ENCODE results near the gene B3GAT3.
A peak's percentile ranks its signal among the peaks of the same experiment; 100 is the strongest.
"Not testable (repeated sequence)": the region's sequence is repeated elsewhere in the genome, so short reads cannot be mapped to it uniquely, and the experiment has no call there.

The B3GAT3 gene

DNA sequence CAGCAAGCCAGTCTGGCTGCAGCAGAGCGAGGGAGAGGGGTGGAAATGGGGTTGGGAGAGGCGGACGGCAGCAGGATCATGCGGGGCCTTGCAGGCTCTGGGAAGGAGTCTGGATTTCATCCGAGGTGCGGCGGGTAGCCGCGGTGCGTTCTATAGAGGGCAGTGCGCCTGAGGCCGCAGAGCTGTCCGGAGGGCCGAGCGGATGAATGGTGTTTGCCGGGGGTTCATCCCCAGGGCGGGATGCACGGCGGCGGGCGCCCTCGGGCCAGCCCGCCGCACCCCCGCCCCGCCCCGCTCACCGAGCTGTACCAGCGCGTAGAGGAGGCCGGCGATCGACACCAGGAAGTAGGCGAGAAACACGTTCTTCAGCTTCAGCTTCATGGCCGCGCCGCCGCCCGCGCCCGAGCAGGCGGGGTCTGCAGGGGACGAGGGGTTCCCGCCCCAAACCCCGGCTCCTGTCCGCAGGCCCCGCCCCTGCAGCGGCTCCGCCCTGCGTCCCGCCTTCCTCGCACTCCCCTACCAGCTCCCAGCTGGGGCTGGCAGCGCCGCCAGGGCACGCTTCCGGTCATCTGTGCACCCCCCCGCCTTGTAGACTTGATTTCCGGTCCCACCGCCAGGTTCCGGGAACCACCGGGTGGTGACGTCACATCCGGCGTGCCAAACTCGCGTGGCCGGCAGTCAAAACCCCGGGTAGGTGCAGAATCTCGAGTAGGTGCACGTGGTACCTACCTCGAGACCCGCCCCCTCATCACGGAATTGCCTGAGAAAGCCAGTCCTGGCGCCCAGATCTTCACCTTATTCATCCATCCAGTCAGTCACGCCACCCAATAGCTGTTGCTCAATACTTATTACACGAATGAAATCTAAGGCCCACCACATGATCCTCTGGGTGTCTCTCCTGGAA, at the start of gene B3GAT3:
TSS of gene B3GAT3 (minus strand) at position 420 of the 904 bp plus-strand sequence. CDS start at position 381, 39 bp downstream.
- peak; percentile 80 for DNase-seq

DNA sequence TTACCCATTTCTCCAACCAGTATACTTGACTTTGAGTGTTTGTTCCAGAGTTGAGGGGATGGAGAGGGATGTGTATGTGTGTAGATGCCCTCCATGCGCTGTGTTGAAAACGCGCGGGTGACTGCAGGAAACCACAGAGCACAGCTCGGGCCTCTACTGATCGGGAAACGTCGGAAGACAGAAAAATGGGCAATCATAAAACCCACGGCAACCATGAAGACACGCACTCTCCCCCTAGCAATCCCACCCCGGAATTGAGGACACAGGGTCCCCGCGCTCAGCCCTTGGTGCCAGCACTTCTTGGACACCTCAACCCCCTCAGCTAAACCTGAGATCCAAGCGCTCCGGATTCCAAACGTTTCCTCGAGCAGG, 49.4 kb upstream of the B3GAT3 start:
- DNase-seq, result no peak

DNA sequence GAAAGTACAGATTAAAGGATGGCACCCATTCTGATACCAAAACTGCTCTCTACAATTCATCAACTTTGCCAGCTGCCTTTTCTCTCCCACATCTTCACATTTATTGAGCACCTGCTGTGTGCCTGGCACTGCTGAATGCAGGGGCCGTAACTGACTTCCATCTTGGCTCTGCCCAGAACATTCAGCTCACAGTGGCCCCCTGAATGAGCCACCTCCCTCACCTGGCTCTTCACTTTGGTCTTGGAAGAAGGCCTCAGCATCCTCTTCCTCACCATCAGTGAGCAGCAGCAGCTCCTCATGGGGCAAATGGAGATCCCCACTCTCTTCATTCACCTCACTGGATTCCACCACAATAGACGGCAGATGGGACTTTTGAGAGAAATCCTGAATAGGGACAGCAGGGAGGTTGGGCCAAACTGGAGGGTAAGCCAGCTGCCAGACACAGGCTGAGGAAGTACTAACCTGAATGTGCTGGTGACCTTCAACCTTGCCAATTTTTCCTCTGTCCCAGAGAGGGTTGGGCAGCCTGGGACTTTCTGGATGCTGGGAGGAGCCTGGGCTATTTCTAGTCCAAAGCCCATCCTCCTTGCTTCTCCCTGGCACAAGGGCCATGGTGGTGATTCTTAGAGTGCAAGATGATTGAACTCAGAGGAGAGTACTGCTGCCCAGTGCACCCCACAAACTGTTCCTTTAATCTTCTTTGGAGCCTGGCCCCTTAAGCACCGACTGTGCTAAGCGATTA, 47.8 kb upstream of the B3GAT3 start:
- DNase-seq, result peak; percentile 15

DNA sequence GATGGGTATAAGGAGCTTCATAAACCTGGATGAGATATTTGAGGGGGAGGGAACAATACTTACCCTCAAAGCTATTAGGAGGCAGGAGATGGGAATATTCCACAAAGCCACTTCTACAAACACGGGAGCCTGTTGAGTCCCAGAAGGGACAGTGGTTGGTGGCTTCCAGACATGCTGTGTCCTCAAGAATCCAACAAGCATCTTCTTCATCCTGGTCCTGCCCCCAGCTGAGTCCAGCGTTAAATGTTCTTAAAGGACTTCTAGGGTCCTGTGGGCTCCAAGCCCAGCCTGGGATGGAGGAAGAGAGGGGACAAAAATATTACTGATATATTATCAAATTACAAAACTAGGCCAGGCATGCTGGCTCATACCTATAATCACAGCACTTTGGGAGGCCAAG, 45.7 kb upstream of the B3GAT3 start:
- DNase-seq, result no peak

DNA sequence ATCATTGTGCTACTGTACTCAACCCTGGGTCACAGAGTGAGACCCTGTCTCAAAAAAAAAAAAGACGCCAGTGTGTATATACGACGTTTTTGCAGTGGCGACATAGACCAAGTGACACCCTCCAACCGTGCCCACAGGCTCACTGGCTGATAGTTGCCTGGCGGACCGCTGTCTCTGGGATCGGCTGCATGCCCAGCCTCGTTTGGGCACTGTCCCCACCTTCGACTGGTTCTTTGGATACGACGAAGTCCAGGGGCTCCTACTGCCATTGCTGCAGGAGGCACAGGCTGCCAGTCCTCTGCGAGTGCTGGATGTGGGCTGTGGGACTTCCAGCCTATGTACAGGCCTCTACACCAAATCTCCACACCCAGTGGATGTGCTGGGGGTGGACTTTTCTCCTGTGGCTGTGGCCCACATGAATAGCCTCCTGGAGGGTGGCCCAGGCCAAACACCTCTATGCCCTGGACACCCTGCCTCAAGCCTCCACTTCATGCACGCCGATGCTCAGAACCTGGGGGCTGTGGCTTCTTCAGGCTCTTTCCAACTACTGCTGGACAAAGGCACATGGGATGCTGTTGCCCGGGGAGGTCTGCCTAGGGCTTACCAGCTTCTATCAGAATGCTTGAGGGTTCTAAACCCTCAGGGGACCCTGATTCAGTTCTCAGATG, 44.6 kb upstream of the B3GAT3 start:
- no peak for DNase-seq

DNA sequence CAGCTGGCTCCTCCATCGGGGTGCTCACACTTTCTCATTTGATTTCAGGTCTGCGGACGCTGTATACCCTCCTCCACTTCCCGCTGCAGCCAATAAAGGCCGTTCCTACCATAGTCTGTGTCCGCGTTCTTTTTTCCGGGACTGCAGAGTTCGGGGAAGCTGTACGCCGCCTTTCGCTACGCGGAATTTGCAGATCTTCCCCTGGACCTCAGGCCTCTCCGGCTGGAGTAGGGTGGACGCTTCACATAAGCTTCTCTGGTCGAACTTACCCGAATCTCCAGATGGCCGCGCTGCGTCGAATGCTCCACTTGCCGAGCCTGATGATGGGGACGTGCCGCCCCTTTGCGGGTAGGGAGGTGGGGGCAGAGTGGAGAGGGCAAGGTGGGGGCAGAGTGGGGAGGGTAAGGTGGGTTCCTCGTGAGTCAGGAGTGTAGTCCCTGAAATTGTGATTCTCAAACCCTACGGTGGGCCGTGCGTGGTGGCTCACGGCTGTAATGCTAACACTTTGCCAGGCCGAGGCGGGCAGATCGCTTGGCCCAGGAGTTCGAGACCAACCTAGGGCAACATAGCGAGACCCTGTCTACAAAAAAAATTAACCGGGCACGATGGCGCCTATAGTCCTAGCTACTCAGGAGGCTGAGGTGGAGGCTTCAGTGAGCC, 43.9 kb upstream of the B3GAT3 start:
- no peak for DNase-seq

DNA sequence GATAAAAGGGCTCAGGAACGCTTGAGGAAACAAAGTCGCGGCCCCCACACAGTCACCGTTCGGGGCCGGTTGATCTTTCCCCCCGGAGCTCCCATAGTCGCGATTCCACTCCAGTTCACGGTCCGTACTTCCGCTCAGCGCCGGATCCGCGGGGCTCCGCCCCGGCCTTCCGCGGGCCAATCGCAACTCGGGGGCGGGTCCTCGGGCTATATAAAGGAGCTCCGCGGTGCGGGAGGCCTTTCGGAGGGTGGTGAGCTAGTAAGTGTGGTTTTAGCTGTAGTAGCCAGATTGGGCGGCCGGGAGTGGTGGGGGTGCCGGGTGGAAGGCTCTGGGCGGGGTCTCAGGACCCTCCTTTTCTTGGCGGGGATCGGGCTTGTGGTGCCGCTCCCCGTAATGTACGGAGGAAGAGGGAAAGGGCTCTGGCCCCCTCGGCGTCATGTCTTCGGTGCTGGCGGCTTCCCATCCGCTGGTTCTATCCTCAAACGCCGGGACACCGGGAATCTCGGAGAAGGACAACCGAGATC, 43.4 kb upstream of the B3GAT3 start, which contains the start of the genes C11orf98 and CSKMT:
TSS of gene C11orf98 (minus strand) at position 136 of the 524 bp plus-strand sequence. CDS start at position 95, 41 bp downstream.
TSS of gene CSKMT (plus strand) at position 238 of the 524 bp plus-strand sequence. CDS start 568 bp downstream, outside the sequence.
- peak; percentile 70 for DNase-seq

DNA sequence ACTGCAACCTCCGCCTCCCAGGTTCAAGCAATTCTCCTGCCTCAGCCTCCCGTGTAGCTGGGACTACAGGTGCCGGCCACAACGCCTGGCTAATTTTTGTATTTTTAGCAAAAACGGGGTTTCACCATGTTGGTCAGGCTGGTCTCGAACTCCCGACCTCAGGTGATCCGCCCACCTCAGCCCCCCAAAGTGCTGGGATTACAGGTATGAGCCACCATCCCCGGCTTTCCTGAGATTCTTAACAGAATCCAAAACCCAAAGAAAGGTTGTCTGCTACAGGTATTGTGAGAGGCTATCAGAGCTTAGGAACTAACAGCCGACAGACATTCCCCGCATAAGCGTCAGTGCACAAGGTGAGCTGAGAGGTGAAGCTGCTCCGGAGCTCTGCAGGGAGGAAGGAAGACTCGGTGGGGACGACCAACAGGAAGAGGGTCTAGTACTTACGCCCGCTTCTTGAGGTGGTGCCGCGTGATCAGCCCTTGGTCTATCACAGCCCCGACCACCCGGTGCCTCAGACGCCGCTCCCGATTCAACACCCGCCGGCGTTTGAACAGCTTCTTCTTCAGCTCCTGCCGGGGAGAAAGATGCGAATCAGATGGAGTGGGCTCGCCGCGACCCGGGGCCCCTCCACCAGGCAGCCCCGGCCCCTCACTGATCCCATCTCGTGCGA, 42.8 kb upstream of the B3GAT3 start:
- peak; percentile 28 for DNase-seq

DNA sequence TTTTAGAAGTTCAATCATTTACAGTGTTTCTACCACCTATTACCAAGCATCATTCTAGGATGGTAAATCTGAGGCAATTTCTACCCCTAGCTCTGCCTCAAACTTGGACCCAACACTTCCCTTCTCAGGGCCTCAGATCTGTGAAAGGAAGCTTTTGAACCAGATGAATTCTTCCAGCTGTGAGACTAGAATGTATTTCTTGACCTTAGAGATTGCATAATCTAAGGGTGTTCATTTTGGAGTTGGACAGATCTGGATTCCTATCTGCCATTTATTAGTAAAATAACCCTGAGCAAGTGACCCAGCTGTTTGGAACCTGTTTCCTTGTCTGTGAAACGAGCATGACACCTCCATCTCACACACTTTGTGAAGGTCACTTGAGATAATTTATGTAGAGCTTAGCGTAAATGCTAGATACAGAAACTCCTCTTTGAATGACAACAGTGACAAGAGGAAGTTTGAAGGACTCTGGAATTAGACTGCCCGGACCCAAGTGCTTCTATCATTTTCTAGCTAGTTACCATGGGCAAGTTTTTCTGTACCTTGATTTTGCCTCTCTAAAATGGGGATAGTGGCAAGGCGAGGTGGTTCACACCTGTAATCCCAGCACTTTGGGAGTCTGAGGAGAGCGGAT, 35.1 kb upstream of the B3GAT3 start:
- no peak for DNase-seq

DNA sequence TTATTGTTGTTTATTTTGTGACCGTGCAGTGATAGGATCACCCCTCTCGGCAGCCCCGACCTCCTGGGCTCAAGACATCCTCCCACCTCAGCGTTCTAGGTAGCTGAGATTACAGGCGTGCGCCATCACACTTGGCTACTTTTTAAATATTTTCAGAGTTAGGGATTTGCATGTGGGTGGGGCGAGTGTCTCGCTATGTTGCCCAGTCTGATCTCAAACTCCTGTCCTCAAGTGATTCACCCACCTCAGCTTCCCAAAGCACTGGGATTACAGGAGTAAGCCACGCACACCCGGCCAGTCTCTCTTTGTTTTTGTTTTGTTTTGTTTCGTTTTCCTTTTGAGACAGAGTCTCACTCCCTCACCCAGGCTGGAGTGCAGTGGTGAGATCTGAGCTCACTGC, 32.5 kb upstream of the B3GAT3 start:
- DNase-seq, result no peak

DNA sequence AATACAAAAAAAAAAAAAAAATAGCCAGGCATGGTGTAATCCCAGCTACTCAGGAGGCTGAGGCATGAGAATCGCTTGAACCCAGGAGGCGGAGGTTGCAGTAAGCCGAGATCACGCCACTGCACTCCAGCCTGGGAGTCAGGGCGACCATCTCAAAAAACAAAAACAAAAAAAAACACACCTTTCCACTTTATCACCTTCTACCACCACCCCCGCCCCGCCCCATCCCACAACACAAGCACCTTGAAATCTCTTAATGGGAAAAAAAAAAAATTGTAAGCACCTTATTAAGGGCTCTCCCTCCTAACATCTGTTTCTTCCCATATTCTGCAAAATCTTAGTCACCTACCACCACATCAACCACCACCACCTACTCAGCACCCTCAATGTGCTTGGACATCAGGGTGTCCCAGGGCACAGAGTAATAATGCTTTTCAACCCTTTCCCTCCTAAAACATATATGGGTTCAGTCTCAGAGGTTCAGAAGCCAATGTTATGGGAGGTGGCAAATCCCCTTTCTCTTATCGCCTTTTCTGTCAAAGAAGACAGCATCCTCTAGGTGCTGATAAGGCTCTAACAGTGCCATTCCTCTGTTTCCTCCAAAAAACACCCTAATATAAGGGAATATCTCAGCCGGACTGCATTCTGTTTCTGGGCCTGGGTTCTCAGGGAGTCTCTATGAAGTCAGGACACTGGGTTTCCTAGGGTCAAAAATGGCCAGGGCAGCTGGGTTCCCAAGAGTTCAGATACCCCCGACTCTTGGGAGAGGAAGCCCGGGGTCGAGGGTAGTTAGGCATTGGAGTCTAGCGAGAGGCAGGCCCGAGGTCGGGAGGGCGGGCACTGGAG, 30.6 kb upstream of the B3GAT3 start:
- no peak for DNase-seq

DNA sequence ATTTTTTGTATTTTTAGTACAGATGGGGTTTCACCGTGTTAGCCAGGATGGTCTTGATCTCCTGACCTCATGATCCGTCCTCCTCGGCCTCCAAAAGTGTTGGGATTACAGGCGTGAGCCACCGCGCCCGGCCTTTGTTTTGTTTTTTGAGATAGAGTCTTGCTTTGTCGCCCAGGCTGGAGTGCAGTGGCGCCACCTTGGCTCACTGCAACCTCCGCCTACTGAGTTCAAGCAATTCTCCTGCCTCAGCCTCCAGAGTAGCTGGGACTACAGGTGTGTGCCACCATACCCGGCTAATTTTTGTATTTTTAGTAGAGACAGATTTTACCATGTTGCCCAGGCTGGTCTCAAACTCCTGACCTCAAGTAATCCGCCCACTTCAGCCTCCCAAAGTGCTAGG, 28.5 kb upstream of the B3GAT3 start:
- not testable (repeated sequence) for DNase-seq

DNA sequence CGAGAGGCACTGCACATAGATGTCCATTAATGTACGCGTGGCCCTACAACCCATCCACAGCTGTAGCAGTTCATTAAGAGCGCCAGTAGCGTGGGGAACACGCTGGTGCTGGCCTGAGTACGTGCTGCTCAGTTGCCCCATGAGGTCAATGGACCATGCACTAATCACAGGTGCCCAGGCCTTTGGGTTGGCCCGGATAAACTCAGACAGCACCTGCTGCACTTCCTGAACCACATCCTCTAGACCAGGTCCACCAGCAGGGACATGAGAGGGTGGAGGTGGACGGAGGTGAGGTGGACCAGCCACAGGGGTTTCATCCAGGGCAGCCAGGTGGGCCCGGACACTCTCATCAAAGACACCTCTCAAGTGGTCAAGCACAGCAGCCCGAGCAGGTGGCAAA, 27.7 kb upstream of the B3GAT3 start:
- no peak for DNase-seq

DNA sequence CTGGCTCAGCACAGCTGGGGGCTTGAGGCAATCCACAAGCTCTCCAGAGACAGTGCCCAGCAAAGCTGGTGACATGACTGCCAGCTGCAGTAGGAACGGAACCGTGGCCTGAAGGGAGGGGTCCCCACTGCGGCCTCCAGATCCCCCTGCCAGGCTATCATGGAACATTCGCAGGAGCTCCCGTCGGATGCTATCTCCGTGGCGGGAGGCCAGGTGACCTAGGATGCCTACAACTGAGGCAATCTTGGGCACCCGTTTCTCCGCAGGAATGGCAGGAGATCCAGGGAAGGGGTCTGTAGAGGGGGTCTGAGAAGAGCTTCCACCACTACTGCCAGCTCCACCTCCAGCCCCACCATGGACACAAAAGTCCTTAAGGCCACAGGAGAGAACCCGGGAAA, 27.2 kb upstream of the B3GAT3 start:
- no peak for DNase-seq

DNA sequence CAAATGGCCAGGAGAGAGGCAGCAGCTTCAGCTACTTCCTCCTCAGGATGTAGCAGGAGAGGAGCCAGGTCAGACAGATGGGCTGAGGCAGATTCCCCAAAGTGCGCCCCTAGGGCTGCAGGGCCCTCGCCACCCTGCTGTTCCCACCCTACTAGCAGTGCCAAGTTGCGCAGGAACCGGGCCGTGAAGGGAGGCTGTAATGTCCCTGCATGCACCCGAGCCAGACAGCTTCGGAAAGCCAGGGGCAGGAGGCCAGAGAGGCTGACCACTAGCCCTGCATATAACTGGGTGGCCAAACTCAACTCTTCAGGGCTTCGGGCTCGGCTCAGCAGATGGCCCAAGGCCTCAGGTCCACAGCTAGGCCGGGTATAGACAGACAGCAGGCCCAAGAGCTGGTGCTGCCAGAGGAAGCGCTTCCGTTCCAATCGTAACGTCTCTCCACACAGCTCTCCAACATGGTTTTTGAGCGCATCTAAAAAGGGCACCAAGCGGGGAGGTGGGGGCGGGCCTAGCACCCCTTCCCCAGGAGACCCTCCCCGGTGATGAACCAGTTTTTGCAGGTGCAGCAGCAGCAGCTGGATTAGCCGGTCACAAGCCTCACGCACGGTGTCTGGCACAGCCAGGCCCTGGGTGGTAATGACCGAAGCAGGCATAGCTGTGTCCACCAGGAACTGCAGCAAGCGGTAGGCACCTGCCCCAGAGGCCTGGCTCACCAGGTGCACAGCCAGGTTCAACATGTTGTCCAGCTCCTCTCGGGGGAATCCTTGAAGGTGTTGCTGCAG, 26.6 kb upstream of the B3GAT3 start:
- no peak for DNase-seq

DNA sequence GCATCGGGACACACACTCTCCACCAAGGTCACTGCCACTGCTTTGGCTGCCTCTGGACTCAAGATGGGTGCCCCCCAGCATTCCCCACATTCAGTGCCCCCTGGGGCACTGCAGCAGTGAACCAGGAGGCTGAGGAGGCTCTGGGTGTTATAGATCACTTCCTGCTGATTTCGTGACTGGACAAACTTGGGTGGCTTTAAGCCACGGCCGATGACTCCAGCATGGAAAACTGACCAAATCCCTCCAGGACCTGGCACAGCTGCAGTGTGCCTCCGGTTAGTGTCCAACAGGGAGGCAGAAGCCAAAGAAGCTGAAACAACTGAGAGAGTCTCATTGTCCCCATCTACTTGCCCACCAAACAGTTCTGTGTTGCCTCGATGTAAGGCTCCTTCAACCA, 25.8 kb upstream of the B3GAT3 start:
- no peak for DNase-seq

DNA sequence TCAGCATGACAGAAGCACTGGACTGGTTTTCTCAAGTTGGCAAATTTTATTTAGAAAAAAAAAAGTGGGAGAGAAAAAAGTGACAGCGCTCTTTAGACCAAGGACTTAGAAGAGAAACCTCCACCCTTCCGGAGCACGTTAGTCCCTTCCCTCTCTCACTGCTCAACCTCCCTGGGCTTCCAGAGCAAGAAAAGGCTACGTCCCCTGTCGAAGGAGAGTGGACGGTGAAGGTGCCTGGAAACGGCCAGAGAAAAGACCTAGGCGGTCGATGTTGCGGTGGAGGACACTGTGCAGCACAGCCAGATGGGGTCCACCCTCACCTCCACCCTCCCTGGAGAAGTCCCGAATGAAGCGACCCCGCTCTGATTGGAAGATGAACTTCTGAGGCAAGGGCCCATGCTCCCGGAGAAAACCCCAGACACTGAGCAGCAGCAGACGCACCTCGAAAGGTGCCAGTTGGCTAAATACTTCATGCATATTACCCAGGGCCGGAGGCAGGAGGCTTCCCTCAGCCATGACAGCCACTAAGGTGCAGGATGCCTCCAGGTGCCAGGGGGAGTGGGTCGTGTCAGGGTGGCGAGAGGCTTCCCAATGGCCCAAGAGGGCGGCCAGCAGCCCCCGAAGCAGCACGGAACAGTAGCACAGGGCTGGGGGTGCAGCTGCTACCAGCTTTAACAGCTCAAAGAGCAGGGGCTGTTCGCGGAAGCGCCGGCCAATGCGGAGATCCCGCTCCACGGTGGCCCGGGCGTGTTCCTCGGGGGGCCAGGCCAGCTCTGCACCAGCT, 25.2 kb upstream of the B3GAT3 start:
- DNase-seq, result no peak

DNA sequence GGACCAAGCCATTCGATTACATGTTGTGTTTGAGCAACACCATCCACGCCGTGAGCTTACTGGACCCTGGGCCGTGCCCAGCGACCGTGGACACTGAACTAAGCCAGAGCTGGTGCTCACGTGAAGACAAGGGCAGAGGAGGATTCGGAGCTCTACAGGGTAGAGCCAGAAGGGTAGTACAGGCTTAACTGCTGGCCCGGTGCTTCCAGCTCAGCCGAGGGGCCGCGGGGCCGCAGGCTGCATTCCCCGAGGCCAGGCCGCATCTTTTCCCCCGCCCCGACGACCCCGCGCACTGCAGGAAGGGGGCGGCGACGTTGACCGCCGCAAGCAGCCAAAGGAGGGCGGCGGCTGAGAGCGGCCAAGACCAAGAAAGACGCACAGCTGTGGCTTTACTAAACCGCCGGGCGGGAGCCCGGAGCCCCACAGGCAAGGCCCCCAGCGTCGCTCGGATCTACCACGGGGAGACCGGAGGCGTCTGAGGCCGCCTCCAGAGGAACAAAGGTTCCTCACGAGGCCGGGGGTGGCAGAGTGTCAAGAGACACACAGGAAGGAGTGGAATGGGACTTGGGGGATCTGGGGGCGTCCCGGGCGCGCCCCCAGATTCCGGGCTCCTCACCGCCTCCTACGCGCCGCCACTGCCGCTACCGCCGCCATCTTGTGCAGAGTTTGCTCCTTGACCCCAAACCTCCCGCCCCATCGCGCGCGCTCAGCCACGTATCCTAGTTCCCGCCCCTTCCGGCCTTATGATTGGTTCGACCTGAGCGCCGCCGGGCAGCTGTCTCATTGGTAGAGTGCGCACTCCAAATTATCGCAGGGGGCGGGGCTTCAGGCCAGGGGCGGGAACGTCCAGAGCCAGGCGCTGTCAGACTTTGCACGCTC, 24.4 kb upstream of the B3GAT3 start, which contains the start of gene GANAB:
TSS of gene GANAB (minus strand) at position 668 of the 879 bp plus-strand sequence. CDS start at position 654, 14 bp downstream.
- DNase-seq, result peak; percentile 91

Data from NCI-H1694 (cell line).